NCI-H446 (cell line): ENCODE data around the gene LIMA1.
"Not testable (repeated sequence)": the region's sequence is repeated elsewhere in the genome, so short reads cannot be mapped to it uniquely, and the experiment has no call there.

Experiments
- DNase-seq, 2 experiments: peaks; one replicate each; lab custom pipeline; 2025; lab: John Stamatoyannopoulos, UW

Gene LIMA1

GRCh38 chr12:50283229-50283923 is at the start of gene LIMA1:
Gene LIMA1, minus strand, starts transcription at chr12:50283520. Its CDS starts 34,769 bp downstream, at chr12:50248751.
- DNase-seq: peak; percentile 52 to 85

DNA sequence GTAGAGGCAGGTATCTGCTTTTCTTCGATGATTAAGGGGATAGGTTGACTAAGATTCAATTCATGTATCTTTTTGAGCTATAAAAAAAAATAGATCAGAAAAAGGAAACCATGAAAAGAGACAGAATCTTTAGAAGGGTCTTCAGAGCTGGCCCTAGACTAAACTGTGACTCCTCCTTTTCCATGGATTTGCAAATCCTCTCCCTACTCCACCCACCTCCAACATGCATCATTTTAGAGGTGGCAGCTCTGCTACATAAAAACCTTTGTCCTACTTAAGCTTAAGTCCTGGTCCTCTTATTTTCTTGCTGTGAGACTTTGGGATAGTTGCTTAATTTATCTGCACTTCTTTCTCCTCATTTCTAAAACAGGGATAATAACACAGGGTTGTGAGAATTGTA is 48.4 kb upstream of the LIMA1 start:
- no peak for DNase-seq

GRCh38 chr12:50328664-50329063 is 45.3 kb upstream of the LIMA1 start:
- DNase-seq: not testable (repeated sequence)

GRCh38 chr12:50326590-50327284 is 43.4 kb upstream of the LIMA1 start:
- DNase-seq: peak in 1 of 2 experiments; percentile 60

DNA sequence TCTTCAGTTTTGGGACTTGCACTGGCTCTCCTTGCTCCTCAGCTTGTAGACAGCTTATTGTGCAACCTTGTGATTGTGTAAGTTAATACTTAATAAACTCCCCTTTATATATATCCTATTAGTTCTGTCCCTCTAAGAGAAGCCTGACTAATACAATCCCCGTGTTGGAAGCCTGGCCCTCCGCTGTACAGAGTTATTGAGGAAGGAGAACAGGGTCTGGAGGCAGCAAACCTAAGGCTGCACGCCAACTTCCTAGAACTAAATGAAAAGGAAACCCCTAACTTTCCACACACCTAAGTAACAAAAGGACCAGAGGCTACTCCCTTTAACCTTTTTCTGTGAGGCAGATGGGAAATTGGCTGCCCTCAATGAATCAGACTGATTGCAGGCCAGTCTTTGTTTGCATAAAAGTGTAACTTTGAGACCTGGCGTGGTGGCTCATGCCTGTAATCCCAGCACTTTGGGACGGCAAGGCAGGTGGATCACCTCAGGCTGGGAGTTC is 42.6 kb upstream of the LIMA1 start:
- DNase-seq: no peak

- DNase-seq: not testable (repeated sequence)
Measured at GRCh38 chr12:50324770-50325169, 41.5 kb upstream of the LIMA1 start.

DNA sequence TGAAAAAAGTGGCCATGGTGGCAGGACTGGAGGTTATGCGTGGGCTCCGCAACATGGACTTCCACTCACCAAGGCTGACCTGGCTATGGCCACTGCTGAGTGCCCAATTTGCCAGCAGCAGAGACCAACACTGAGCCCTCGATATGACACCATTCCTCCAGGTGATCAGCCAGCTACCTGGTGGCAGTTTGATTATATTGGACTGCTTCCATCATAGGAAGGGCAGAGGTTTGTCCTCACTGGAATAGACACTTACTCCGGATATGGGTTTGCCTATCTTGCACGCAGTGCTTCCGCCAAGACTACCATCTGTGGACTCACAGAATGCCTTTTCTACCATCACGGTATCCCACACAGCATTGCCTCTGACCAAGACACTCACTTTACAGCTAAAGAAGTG is 40.8 kb upstream of the LIMA1 start:
- DNase-seq: not testable (repeated sequence)

GRCh38 chr12:50322206-50322605 is 38.9 kb upstream of the LIMA1 start:
- no peak for DNase-seq

DNA sequence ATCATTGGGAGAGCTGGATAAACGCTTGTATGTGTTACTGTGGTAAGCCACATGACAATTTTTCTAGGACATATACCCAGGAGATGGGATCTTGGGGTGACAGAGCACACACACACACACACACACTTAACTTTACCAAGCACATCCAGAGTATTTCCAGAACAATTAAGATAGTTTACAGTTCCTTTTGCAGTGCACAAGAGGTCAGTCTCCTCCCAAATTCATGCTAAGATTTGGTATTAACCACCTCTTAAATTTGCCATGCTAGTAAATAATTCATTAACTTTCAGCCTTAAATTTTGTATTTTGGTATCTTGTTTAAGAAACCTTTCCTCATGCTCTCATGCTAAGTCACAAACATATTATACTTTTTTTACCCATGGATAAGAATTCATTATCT is 33.9 kb upstream of the LIMA1 start:
- no peak for DNase-seq

- DNase-seq: no peak
Measured at GRCh38 chr12:50315803-50316202, 32.5 kb upstream of the LIMA1 start.

GRCh38 chr12:50314636-50315312 is 31.5 kb upstream of the LIMA1 start:
- DNase-seq: peak; percentile 18 to 66

DNA sequence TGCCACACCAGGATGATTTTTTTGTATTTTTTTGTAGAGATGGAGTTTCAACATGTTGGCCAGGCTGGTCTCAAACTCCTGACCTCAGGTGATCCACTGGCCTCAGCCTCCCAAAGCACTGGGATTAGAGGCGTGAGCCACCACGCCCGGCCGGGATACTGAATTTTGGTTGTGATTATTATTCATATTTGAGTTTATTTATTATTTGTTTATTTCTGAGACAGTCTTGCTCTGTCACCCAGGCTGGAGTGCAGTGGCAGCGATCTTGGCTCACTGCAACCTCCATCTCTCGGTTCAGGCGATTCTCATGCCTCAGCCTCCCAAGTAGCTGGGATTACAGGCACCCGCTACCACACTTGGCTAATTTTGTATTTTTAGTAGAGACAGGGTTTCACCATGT is 30.7 kb upstream of the LIMA1 start:
- not testable (repeated sequence) for DNase-seq

DNA sequence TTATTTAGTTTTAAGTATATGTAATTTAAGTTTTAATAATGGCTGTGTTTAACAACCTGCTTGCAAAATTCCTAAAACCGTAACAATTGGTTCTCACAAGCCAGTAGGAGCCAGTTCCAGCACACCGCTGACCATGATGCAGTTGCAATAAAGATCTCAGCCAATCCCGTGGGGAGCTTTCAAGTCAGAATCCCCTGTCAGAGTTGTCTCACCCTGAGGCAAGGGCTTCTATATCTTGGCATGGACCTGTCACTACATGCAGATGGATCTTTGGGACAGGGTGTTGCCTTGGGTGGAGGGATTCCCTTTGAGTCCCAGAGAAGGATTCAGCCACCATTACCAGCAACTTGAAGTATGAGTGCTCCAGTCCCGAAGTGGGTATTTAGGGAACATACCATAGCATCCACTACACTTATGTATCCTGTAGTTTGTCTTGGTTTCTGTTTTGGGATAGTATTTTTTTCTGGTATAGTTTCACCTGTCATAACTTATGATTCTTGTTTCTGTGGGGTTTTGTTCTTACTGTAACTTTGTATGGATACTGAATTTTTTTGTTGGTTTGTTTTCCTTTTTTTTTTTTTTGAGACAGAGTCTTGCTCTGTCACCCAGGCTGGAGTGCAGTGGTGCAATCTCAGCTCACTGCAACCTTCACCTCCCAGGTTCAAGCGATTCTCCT is 30.1 kb upstream of the LIMA1 start:
- DNase-seq: no peak

DNA sequence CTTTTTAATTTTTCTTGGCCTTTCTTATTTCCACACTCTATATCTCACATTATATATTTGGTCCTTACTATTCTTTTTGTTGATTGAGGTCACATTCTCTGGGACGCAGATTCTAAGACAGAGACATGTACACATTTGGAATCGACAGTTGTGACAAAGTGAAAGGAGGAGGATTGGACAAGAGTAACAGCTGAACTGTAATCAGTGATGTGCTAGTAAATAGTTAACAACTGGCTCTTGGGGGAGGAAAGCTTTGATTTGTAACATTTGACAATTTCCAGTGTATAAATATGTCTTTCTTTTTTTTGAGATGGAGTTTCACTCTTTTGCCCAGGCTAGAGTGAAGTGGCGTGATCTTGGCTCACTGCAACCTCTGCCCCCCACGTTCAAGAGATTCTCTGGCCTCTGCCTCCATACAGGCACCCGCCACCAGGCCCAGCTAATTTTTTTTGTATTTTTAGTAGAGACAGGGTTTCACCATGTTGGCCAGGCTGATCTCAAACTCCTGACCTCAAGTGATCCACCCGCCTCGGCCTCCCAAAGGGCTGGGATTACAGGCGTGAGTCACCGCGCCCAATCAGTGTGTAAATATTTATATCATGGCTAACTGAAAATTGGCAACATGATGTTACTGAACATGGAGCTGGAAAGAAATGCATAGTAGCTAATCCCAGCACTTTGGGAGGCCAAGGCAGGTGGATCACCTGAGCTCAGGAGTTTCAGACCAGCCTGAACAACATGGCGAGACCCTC is 28.7 kb upstream of the LIMA1 start:
- not testable (repeated sequence) for DNase-seq

DNA sequence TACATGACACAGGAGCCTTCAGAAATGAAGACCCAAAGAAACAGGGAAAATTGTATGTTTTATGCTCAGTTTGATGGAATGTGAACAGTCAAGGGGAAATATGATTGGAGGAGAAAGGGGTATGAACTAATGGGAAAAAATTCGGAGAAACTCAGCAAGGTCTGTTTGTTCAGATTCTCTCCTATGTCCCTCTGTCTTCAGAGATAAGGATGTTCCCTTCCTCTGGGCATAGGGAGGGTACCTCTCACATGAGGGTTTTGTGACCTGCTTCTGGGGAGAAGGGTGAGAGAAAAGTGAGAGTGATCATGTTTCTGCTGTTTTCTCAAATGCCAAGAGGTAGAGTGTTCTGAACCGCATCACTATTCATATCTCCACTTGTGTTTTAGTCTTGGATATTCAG is 26.6 kb upstream of the LIMA1 start:
- no peak for DNase-seq

DNA sequence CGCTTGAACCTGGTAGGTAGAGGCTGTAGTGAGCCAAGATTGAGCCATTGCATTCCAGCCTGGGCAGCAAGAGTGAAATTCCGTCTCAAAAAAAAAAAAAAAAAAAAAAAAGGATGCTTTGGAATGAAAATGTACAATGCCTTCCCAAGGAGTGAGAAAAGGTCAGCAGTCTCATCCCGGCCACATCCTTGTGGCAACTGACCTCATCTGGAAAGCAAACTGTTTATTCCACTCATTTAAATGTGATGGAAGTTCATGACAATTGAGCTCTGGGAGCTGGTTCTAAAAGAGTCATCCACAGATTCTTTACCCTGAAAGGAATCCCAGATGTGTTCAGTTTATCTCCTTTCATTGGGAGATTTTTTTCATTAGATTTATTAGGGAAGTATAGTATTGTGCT is 19.4 kb upstream of the LIMA1 start:
- DNase-seq: no peak

DNA sequence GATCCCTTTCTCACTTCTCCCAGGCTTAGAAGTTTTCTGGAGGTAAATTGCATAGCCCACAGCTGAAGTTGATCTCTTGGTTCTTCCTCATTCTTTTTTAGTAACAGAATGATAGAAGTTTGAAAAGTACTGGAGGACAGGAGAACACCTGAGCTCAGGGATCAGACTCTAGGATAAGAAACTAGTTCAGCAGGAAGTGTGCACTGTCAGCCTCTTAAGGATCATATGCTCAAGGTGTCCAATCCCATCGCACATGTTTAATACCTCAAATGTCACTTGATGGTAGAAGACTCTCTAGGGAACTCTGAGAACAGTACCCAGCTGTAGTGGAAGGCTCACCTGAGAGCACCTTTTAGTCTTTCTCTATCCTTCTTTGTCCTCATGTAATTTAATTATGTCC is 14.7 kb upstream of the LIMA1 start:
- DNase-seq: no peak

GRCh38 chr12:50297027-50297426 is 13.7 kb upstream of the LIMA1 start:
- DNase-seq: no peak

DNA sequence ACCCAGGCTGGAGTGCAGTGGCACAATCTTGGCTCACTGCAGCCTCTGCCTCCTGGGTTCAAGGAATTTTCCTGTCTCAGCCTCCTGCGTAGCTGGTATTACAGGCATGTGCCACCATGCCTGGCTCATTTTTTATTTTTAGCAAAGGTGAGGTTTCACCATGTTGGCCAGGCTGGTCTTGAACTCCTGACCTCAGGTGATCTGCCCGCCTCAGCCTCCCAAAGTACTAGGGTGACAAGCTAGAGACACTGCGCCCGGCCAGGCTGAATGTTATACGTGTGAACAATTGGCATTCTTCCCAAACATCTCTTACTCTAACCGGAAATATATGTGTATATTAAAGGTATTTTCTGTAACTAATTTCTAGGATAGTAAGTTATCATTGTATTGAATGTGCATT is 13.2 kb upstream of the LIMA1 start:
- no peak for DNase-seq

DNA sequence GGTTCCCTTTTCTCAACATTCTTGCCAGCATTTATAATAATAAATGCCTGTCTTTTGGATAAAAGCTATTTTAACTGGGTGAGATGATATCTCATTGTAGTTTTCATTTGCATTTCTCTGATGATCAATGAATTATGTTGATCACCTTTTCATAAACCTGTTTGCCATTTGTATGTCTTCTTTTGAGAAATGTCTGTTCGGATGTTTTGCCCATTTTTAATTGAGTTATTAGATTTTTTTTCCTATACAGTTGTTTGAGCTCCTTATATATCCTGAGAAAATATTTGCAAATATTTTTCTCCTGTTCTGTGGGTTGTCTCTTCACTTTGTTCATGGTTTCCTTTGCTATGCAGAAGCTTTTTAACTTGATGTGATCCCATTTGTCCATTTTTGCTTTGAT is 8.1 kb upstream of the LIMA1 start:
- DNase-seq: no peak

DNA sequence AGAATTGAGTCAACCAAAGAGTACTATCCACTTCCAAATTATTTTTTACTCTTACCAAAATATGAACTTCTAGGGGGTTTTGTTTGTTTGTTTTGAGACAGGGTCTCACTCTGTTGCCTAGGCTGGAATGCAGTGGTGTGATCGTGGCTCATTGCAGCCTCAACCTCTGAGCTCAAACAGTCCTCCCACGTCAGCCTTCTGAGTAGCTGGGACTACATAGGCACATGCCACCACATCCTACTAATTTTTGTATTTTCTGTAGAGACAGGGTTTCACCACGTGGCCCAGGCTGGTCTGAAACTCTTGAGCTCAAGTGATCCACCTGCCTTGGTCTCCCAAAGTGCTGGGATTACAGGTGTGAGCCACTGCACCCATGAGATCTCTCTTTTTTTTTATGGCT is 7.4 kb upstream of the LIMA1 start:
- DNase-seq: not testable (repeated sequence)

GRCh38 chr12:50287271-50287670 is 4.0 kb upstream of the LIMA1 start:
- no peak for DNase-seq
